Gastroesophageal sphincter (tissue), 3 donors: ENCODE data around the gene HSF5.

Experiments
- CTCF ChIP-seq, 4 experiments: fragments of 200-600 bp in 2 of 4; fragments of 450-650 bp in 2 of 4; sonication (generic) in 1 of 4; IDR thresholded peaks; one replicate each; pipeline ENCODE4 v1.5.1; 2017 to 2019; ENCODE audit warnings: antibody characterized with exemption in 4 of 4, mild to moderate bottlenecking in 2 of 4, moderate library complexity in 2 of 4
- POLR2A ChIP-seq, 2 donors: fragments of 450-650 bp; IDR thresholded peaks; one replicate each; pipeline ENCODE4 v1.6.1; 2017; ENCODE audit warnings: antibody characterized with exemption in 2 of 2, mild to moderate bottlenecking in 2 of 2, moderate library complexity in 1 of 2

DNA sequence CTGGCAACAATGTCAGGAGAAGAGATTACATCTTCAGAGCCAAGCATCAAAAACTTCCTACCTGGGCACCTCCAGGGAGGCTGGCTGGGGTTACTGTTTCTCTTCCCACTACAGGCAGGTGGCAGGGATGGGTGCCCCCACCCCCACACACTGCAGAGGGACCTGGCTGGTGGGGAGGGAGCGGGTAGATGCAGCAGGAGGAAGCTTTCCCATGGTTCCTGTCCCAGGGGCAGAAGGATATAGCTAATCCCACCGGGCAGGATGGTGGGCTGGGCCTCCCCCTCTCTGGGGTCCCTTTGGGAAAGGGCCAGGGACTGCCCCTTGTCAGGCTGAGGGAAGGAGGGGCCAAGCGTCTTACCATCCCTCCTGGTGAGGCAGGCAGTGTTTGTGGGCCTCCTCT, 42.9 kb upstream of the HSF5 start:
- TF ChIP-seq POLR2A (IDR thresholded peaks at IDR 0.05), result no peak
- no peak for TF ChIP-seq CTCF (IDR thresholded peaks at IDR 0.05)
